ENCODE results near the gene POU2F2. TPM values are rescaled to one million over a fixed set of nuclear protein-coding genes. Genes with fewer than 3 reads are reported as not detected.
A peak's percentile ranks its signal among the peaks of the same experiment; 100 is the strongest.

POU2F2 gene
- total RNA-seq, 2 donors from 2014 or later = 3.4 to 17.4 TPM

- Histone ChIP-seq H3K27me3 (replicated peaks; ENCODE audit: insufficient read depth) (no peaks in the 10 kb centered on the region), H3K9me3 (no peaks in the 10 kb centered on the region), H3K27ac (no peak overlapping the region), H3K36me3 (no peaks in the 10 kb centered on the region), H3K4me1 (replicated peaks) (no peaks in the 10 kb centered on the region), H3K4me3 (no peak overlapping the region)
- WGBS = 93% methylated on average over 16 of the region's 17 CpGs
- no peak for DNase-seq (ENCODE audit: low spot score)
- TF ChIP-seq POLR2A (IDR thresholded peaks at IDR 0.05) (no peak), CTCF (IDR thresholded peaks at IDR 0.05) (no peak), POLR2AphosphoS5 (IDR thresholded peaks at IDR 0.05) (no peak)
- intact Hi-C loops (cut with DNase I) = no loop called here
Measured at GRCh38 chr19:42053037-42053935, 79.0 kb downstream of the POU2F2 start.

GRCh38 chr19:42052241-42052863 is 79.9 kb downstream of the POU2F2 start:
- H3K27me3 ChIP-seq (replicated peaks; ENCODE audit: insufficient read depth) = no peaks in the 10 kb centered on the region
- H3K27ac ChIP-seq = no peak overlapping the region
- H3K9me3 ChIP-seq = no peaks in the 10 kb centered on the region
- TF ChIP-seq CTCF (IDR thresholded peaks at IDR 0.05) (no peak), POLR2A (IDR thresholded peaks at IDR 0.05) (no peak), POLR2AphosphoS5 (IDR thresholded peaks at IDR 0.05) (no peak)
- no peaks in the 10 kb centered on the region for H3K36me3 ChIP-seq
- H3K4me3 ChIP-seq = no peak overlapping the region
- intact Hi-C loops (cut with DNase I) = no loop called here
- no peak for DNase-seq (ENCODE audit: low spot score)
- 75% methylated on average over 10 of the region's 10 CpGs for WGBS
- no peaks in the 10 kb centered on the region for H3K4me1 ChIP-seq (replicated peaks)

GRCh38 chr19:42051166-42052115 is 80.8 kb downstream of the POU2F2 start:
- Histone ChIP-seq H3K27me3 (replicated peaks; ENCODE audit: insufficient read depth) (no peaks in the 10 kb centered on the region), H3K36me3 (no peaks in the 10 kb centered on the region), H3K4me1 (replicated peaks) (no peaks in the 10 kb centered on the region), H3K4me3 (no peak overlapping the region), H3K27ac (no peak overlapping the region), H3K9me3 (no peaks in the 10 kb centered on the region)
- no peak for TF ChIP-seq POLR2AphosphoS5 (IDR thresholded peaks at IDR 0.05)
- TF ChIP-seq CTCF (IDR thresholded peaks at IDR 0.05) = no peak
- no peak for TF ChIP-seq POLR2A (IDR thresholded peaks at IDR 0.05)
- 90% methylated on average over 14 of the region's 14 CpGs for WGBS
- DNase-seq (ENCODE audit: low spot score) = no peak
- intact Hi-C loops (cut with DNase I) = no loop called here

- no peaks in the 10 kb centered on the region for H3K27me3 ChIP-seq (replicated peaks; ENCODE audit: insufficient read depth)
- H3K4me1 ChIP-seq (replicated peaks) = no peaks in the 10 kb centered on the region
- H3K27ac ChIP-seq = peak overlapping the region in 1 of 2 donors; percentile 25
- no peaks in the 10 kb centered on the region for H3K36me3 ChIP-seq
- H3K9me3 ChIP-seq = no peaks in the 10 kb centered on the region
- no peak for TF ChIP-seq POLR2A (IDR thresholded peaks at IDR 0.05)
- peak; percentile 80 for TF ChIP-seq POLR2AphosphoS5 (IDR thresholded peaks at IDR 0.05)
- no peak for TF ChIP-seq CTCF (IDR thresholded peaks at IDR 0.05)
- intact Hi-C loops (cut with DNase I) = no loop called here
- 33% methylated on average over 4 of the region's 4 CpGs for WGBS
- peak; percentile 34 for DNase-seq (ENCODE audit: low spot score)
- peak overlapping the region in 1 of 2 donors; percentile 4 for H3K4me3 ChIP-seq
Measured at GRCh38 chr19:42048992-42049391, 83.3 kb downstream of the POU2F2 start.
